HepG2 (cell line): ENCODE measurements around the gene GRK3. TPM values are rescaled to one million over a fixed set of nuclear protein-coding genes. Genes with fewer than 3 reads are reported as not detected.

Experiments
- ATAC-seq: fragments of 200-7000 bp; cut with Tn5 transposase; 3 replicates; pipeline ENCODE4 v1.9.1; 2020; ENCODE audit warnings: mild to moderate bottlenecking, moderate library complexity
- BruUV-seq: library from RNA; stranded (reverse); fragments of 400-500 nt; replicated peaks from 2 replicates; lab custom pipeline; 2021; lab: Mats Ljungman, UMichigan
- CTCF ChIA-PET: fragments of 300-600 bp; formaldehyde crosslinking; extraction: SDS; loops from one replicate; lab custom pipeline; 2021; ENCODE audit warnings: low total read pairs, inconsistent platforms, low intra/inter-chr PET ratio; lab: Yijun Ruan, JAX
- POLR2A ChIA-PET: fragments of 350-600 bp; sonication (Branson Sonifier 250); formaldehyde crosslinking; loops from one replicate; lab custom pipeline; 2020; ENCODE audit warnings: antibody characterized with exemption, inconsistent platforms; lab: Yijun Ruan, JAX
- DNase-seq: peaks from one replicate; pipeline ENCODE4 v3.0.0-alpha.2; 2015; ENCODE audit warnings: low spot score
- FAIRE-seq: peaks from 3 replicates; lab custom pipeline; 2011; peaks lifted over from hg19 to GRCh38; lab: Jason Lieb, UNC
- H2AFZ ChIP-seq: one replicate; pipeline ENCODE4 v1.6.1; 2011; ENCODE audit warnings: low read length, inconsistent platforms
- H3K27ac ChIP-seq: fragments of 300-600 bp; 3 replicates; pipeline ENCODE4 v1.8.0; 2011; ENCODE audit warnings: mixed run types, mild to moderate bottlenecking, mixed read lengths, low read length, inconsistent platforms; ENCODE audit not compliant: insufficient read depth; ENCODE audit errors: extremely low read length
- H3K27me3 ChIP-seq, 2 experiments: fragments of 200-600 bp in 1 of 2; 2 replicates in 1 of 2; 3 replicates in 1 of 2; pipeline versions ENCODE4 v1.6.0 to v1.8.0; 2011; ENCODE audit warnings: low read length in 2 of 2, mild to moderate bottlenecking in 2 of 2, moderate library complexity in 2 of 2, inconsistent platforms in 1 of 2; ENCODE audit not compliant: insufficient read depth in 2 of 2, control insufficient read depth in 1 of 2
- H3K36me3 ChIP-seq, 2 experiments: fragments of 200-600 bp in 1 of 2; replicated peaks in 1 of 2; 2 replicates in 1 of 2; 3 replicates in 1 of 2; pipeline versions ENCODE4 v1.5.1 to v1.8.0; 2011; ENCODE audit warnings: low read length in 2 of 2, inconsistent platforms in 1 of 2; ENCODE audit not compliant: insufficient read depth in 2 of 2, control insufficient read depth in 1 of 2
- H3K4me1 ChIP-seq: 2 replicates; pipeline ENCODE4 v1.5.1; 2012; ENCODE audit warnings: low read length, inconsistent platforms; ENCODE audit not compliant: insufficient read depth
- H3K4me2 ChIP-seq: 2 replicates; pipeline ENCODE4 v1.6.0; 2011; ENCODE audit warnings: low read depth, low read length, inconsistent platforms
- H3K4me3 ChIP-seq, 3 experiments: fragments of 200-600 bp in 1 of 3; sonication (generic), shearing (Covaris generic) in 1 of 3; replicated peaks in 1 of 3; 2 replicates each; pipeline ENCODE4 v1.5.1; 2011 to 2016; ENCODE audit warnings: low read length in 3 of 3, inconsistent platforms in 2 of 3, low read depth in 2 of 3, mild to moderate bottlenecking in 2 of 3, control low read depth in 1 of 3, mixed read lengths in 1 of 3; ENCODE audit not compliant: insufficient read depth in 1 of 3
- H3K79me2 ChIP-seq: one replicate; pipeline ENCODE4 v1.6.1; 2011; ENCODE audit warnings: low read length, inconsistent platforms; ENCODE audit not compliant: insufficient read depth
- H3K9ac ChIP-seq: 2 replicates; pipeline ENCODE4 v1.6.0; 2011; ENCODE audit warnings: mild to moderate bottlenecking, low read depth, low read length, inconsistent platforms; ENCODE audit not compliant: insufficient read depth
- H3K9me3 ChIP-seq: 2 replicates; pipeline ENCODE4 v1.5.1; 2012; ENCODE audit warnings: mild to moderate bottlenecking, low read length
- H4K20me1 ChIP-seq: 2 replicates; pipeline ENCODE4 v1.6.0; 2011; ENCODE audit warnings: inconsistent platforms, mild to moderate bottlenecking, low read length, moderate library complexity; ENCODE audit not compliant: insufficient read depth
- ATF7 ChIP-seq, 2 experiments: fragments of 450-650 bp in 1 of 2; sonication (generic) in 1 of 2; formaldehyde crosslinking in 1 of 2; IDR thresholded peaks; 2 replicates each; pipeline versions ENCODE4 v1.4.0 to v1.6.1; 2016 to 2020; ENCODE audit warnings: antibody characterized with exemption in 1 of 2, mild to moderate bottlenecking in 1 of 2, missing genetic modification reagents in 1 of 2
- BATF2 ChIP-seq: sonication (generic); formaldehyde crosslinking; IDR thresholded peaks from 2 replicates; pipeline ENCODE4 v1.8.0; 2022; ENCODE audit warnings: mild to moderate bottlenecking, missing genetic modification reagents, moderate library complexity
- RCOR2 ChIP-seq: IDR thresholded peaks from 2 replicates; pipeline ENCODE4 v1.6.1; 2016; ENCODE audit warnings: missing biosample characterization, missing genetic modification reagents
- TBL1XR1 ChIP-seq: fragments of 150-350 bp; IDR thresholded peaks from 2 replicates; pipeline ENCODE4 v1.6.1; 2014; ENCODE audit warnings: borderline replicate concordance, low read length; ENCODE audit not compliant: partially characterized antibody
- USF2 ChIP-seq, 2 experiments: sonication (generic) in 1 of 2; formaldehyde crosslinking in 1 of 2; IDR thresholded peaks; 2 replicates each; pipeline versions ENCODE4 v1.5.1 to v1.6.1; 2011 to 2020; ENCODE audit warnings: borderline replicate concordance in 1 of 2, low read depth in 1 of 2, low read length in 1 of 2, mild to moderate bottlenecking in 1 of 2, missing genetic modification reagents in 1 of 2, moderate library complexity in 1 of 2
- ZNF326 ChIP-seq: sonication (generic); formaldehyde crosslinking; IDR thresholded peaks from 2 replicates; pipeline ENCODE4 v1.4.0; 2020; ENCODE audit warnings: missing genetic modification reagents, borderline replicate concordance
- ZNF644 ChIP-seq: IDR thresholded peaks from 2 replicates; pipeline ENCODE4 v1.6.1; 2016; ENCODE audit warnings: low read depth
- ZNF737 ChIP-seq: sonication (generic); formaldehyde crosslinking; IDR thresholded peaks from 2 replicates; pipeline ENCODE4 v1.5.0; 2020; ENCODE audit warnings: missing genetic modification reagents, mild to moderate bottlenecking, borderline replicate concordance
- WGBS: methylation state at CpG from one replicate; pipeline ENCODE4 v1.1.6; 2017; ENCODE audit warnings: low lambda C conversion rate; 5-methylcytosine and 5-hydroxymethylcytosine counted together
- in situ Hi-C: cut with HindIII; loops from 2 replicates; pipeline ENCODE4 v1.10.0; 2017; ENCODE audit warnings: low pct_unique_long_range_greater_than_20kb; ENCODE audit not compliant: extremely low pct_ligation_motif_present
- intact Hi-C: fragments of 100-400 bp; cut with micrococcal nuclease; formaldehyde crosslinking; loops from one replicate; pipeline ENCODE4 v1.10.0; 2022; ENCODE audit not compliant: unreplicated experiment
- polyA plus RNA-seq, 8 experiments: library from polyadenylated mRNA; depleted of rRNA in 3 of 8; stranded (reverse) in 7 of 8; unstranded in 1 of 8; fragments of >200 nt; fragmentation: Illumina TruSeq in 4 of 8; extraction: Trizol in 4 of 8; gene quantifications; 2 replicates each; pipeline versions ENCODE4 v1.2.1 to v1.2.3, GENCODE V29; 2011 to 2016; ENCODE audit warnings: low read depth in 4 of 8, missing spikeins in 1 of 8, mixed read lengths in 1 of 8; ENCODE audit not compliant: insufficient read depth in 1 of 8
- total RNA-seq, 5 experiments: library from RNA; depleted of rRNA; stranded (reverse); fragments of >200 nt; fragmentation: Illumina TruSeq; extraction: Trizol; gene quantifications; 2 replicates each; pipeline ENCODE4 v1.2.3, GENCODE V29; 2016; ENCODE audit warnings: low read depth in 1 of 5
- TF ChIP-seq, protein P1 (sequence below): sonication (generic); formaldehyde crosslinking; IDR thresholded peaks from 2 replicates; pipeline ENCODE4 v1.4.0; 2020; ENCODE audit warnings: missing genetic modification reagents

The GRK3 gene
- total and polyA plus RNA-seq, 2 of the 13 experiments (the other 11 are each of a cell fraction or from before 2014, with no cell fraction given): 8.5 to 16.7 TPM

DNA sequence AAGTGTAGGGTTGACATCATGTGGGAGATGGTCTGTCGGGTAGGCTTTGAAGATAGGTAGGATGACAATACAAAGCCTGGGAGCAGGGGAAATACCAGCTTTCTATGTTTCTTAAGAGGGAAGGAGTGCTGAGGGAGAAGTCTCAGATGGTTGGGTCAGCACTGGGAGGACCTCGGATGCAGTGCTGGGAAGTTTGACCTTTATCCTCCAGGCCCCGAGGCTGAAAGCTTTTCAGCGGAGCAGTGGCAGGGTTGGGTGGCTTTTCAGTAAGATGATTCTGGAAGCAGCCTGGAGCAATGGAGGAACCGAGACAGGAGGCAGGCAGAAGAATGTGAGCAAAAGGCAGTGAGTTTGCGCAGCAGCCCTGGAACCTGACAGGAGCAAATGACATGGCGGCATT is 134.0 kb downstream of the GRK3 start:
- FAIRE-seq (no peak), ATAC-seq (no peak), DNase-seq (no peak)
- H3K4me2 ChIP-seq: no peak overlapping the region
- peaks cover 0 to 17% of the 10 kb centered on the region in 2 experiments; a peak in 2 of 5 replicates for H3K36me3 ChIP-seq
- in situ Hi-C loops (no loop called here), intact Hi-C loops (no loop called here)
- no peak overlapping the region for H3K9ac ChIP-seq
- POLR2A ChIA-PET: no interaction called here
- CTCF ChIA-PET: no interaction called here
- 85% methylated on average over 7 of the region's 7 CpGs for WGBS
- TF ChIP-seq USF2 (IDR thresholded peaks at IDR 0.05; ENCODE audit: low read depth, low read length) (no peak), USF2 (CRISPR knock-in tag; IDR thresholded peaks at IDR 0.05; ENCODE audit: borderline replicate concordance) (no peak), ATF7 (IDR thresholded peaks at IDR 0.05) (no peak), ATF7 (CRISPR knock-in tag; IDR thresholded peaks at IDR 0.05) (no peak), BATF2 (no peak), ZNF644 (CRISPR knock-in tag) (no peak), TBL1XR1 (no peak), RCOR2 (CRISPR knock-in tag) (no peak), ZNF737 (CRISPR knock-in tag) (no peak), ZNF326 (CRISPR knock-in tag) (no peak)
- TF ChIP-seq, protein P1, sequence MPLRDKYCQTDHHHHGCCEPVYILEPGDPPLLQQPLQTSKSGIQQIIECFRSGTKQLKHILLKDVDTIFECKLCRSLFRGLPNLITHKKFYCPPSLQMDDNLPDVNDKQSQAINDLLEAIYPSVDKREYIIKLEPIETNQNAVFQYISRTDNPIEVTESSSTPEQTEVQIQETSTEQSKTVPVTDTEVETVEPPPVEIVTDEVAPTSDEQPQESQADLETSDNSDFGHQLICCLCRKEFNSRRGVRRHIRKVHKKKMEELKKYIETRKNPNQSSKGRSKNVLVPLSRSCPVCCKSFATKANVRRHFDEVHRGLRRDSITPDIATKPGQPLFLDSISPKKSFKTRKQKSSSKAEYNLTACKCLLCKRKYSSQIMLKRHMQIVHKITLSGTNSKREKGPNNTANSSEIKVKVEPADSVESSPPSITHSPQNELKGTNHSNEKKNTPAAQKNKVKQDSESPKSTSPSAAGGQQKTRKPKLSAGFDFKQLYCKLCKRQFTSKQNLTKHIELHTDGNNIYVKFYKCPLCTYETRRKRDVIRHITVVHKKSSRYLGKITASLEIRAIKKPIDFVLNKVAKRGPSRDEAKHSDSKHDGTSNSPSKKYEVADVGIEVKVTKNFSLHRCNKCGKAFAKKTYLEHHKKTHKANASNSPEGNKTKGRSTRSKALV (CRISPR knock-in tag): no peak
- H3K4me3 ChIP-seq: no peak overlapping the region
- no TSS peak for BruUV-seq
- no peak overlapping the region for H3K27ac ChIP-seq
- no peak overlapping the region for H2AFZ ChIP-seq
- no peaks in the 10 kb centered on the region; the same call in 1 of the 2 replicates for H4K20me1 ChIP-seq
- no peaks in the 10 kb centered on the region for H3K9me3 ChIP-seq
- no peaks in the 10 kb centered on the region for H3K4me1 ChIP-seq
- H3K27me3 ChIP-seq: no peaks in the 10 kb centered on the region
- no peaks in the 10 kb centered on the region for H3K79me2 ChIP-seq
